Amniotic epithelial cell (primary cell): ENCODE measurements around the gene CNTROB.

Source experiments
- DNase-seq: peaks from one replicate; pipeline ENCODE4 v3.0.0-alpha.2; 2010; ENCODE audit warnings: low read depth

CNTROB gene

DNA sequence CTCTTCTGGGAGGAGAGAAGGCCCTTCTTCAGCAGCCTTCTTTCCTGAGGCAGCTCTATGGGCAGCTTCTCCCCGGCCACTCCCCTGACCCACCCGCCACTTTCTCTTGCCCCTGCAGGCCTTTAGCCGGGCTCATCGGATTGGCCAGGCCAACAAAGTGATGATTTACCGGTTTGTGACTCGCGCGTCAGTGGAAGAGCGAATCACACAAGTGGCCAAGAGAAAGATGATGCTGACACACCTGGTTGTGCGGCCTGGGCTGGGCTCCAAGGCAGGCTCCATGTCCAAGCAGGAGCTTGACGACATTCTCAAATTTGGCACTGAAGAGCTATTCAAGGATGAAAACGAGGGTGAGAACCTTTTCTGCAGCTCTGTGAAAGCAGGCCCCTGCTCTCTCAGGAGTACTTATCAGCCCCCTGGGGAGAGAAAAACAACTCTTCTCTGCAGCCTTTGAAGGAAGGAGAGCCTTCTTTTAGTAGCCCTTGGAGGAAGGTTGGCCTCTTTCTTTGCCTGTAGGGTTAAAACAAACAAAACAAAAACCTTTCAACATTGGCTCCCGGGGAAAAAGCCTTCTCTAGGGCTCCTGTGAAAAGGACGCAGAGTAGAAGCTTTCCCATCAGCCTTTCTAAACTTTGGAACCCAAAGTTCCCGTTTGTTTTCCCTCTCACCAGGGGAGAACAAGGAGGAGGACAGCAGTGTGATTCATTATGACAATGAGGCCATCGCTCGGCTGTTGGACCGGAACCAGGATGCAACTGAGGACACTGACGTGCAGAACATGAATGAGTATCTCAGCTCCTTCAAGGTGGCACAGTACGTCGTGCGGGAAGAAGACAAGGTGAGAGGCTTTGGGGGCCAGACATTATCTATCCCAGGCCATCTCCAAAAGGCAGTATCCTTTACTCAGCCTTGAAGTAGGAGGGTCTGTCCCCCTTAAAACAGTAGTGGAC is 28.6 kb upstream of the CNTROB start:
- no peak for DNase-seq

DNA sequence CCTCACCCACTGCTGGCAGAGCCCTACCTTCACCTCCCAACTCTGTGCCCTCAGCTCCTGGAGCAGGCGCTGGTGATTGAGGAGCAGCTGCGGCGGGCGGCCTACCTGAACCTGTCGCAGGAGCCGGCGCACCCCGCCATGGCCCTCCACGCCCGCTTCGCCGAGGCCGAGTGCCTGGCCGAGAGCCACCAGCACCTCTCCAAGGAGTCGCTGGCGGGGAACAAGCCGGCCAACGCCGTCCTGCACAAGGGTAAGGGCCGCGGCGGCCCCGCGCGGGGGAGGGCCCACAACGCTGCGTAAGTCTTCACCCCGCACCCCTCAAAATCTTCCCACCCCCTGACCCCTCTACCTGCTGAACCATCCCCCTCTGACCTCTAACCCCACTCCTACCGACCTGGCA is 22.9 kb upstream of the CNTROB start:
- DNase-seq: no peak

DNA sequence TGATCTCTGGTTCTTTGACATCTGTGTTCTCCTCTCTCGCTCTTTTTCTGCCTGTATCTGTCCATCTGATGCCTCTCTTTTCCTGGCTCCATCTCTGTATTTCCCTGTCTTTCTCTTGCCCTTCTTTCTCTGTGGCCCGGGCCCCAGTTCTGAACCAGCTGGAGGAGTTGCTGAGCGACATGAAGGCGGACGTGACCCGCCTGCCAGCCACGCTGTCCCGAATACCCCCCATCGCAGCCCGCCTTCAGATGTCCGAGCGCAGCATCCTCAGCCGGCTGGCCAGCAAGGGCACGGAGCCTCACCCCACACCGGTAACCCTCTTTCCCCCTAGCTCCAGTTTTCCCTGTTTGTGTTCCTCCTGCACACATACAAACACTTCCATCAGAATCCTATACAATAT is 21.7 kb upstream of the CNTROB start:
- DNase-seq: no peak

DNA sequence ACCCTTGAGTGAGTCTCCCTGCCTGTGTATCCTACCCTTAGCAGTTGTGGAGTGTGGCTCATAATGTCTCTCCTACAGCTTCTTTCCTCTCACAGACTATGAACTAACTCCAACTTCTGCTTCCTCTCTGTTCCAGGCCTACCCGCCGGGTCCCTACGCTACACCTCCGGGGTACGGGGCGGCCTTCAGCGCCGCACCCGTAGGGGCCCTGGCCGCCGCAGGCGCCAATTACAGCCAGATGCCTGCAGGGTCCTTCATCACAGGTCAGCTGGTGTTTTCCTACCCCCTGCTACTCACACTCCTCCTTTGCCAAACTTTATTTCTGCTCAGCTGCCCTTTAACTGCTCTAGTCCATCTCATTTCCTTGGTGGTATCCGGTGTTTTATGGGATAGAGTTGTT is 21.3 kb upstream of the CNTROB start:
- no peak for DNase-seq

DNA sequence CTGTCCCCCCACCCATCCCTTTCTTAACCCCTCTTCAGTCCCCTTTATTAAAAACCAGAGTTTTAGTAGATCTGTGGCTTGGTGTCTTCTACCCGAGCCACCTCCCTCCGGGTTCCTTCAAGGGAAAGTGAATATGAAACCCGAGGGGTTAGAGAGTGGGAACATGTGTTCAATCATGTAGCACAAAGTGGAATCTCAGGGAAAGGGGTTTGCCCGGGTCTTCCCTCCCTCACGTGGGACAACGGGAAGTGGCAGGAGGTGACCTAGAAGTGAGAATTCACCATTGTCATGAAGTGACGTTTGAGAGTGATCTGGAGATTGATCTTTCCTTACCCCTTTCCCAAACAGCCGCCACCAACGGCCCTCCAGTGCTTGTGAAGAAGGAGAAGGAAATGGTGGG is 20.9 kb upstream of the CNTROB start:
- no peak for DNase-seq

DNA sequence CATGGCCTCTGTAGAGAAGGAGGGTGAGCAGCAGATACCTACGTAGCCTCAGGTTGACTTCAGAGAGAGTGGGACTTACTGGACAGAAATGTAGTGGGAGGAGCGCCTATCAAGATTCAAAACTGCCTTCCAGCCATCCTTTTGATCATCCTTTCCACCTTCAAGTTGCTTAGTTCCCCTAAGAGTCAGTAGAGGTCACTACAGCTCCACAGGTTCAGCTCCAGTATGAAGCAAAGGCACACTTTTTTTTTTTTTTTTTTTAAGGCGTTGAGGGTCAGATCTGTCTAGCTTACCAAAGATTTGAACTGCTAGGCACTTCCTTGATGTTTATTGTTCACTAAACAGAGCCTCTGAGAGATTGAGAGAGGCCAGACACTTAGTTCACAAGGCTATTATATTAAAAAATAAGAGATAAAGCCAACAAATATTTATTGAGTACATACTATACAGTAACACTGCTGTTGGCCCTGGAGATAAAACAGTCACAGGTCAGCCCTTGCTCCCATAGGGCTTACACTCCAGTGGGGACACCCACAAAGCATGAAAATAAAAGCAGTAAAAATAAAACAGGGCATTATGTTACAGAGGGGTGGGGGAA is 19.0 kb upstream of the CNTROB start:
- DNase-seq: peak; percentile 87

DNA sequence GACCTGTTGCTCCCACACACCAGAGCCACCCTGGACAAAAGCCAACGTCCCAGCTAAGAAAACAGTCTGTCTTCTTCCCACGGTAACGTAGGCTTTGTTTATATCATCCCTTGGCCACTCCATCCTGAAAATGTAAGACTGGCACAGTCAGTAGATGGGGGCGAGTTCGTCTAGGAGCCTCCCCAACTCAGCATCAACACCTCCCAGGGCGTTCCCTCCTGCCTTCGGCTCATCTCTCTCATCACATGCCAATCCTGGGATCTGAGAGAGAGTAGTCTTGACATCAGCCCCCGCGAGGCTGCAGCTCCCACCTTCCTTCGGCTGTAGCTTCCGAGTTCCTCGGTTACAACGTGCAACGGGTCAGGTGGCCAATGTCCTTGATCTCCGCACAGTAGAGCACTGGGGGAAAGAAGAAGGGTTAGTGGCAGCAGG is 16.8 kb upstream of the CNTROB start:
- peak; percentile 61 for DNase-seq

DNA sequence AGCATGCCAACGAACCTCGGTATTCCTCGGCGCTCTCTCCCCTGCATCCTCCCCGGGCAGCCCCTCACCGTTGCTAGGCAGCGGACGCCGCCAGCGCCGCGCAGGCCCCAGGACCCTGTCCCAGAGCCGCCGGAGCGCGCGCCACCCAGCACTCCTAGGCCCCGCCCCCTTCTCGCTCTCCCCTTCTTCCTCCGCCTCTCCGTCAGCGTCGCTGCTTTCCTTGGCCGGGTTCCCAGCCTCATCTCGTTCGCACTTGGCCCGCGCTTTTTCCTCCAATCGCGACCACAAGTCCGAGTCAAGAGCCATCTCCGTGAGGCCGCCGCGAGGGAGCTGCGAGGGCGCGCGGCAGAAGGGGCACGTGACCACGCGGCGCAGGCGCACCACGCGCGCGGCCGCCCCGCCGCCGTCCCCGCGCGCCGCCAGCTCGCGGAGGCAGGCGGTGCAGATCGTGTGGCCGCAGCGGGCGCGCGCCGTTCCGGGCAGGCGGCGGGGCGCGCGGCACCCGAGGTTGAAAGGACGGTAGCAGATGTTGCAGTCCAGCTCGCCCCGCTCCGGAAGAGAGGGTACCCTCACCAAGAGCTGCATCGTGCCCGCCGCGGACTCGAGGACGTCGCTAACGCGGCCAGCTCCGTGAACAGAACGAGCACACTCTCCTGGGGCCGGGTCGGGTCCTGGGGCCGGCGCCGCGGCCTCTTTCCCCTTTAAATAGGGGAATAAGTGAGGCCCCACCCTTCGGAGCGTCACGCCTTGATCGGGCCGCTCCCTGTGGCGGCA is 16.2 kb upstream of the CNTROB start, which contains the start of gene RNF227:
RNF227 (minus strand) TSS at position 679 of the 774 bp plus-strand sequence; CDS start at position 585, 94 bp downstream.
- DNase-seq: peak; percentile 95

DNA sequence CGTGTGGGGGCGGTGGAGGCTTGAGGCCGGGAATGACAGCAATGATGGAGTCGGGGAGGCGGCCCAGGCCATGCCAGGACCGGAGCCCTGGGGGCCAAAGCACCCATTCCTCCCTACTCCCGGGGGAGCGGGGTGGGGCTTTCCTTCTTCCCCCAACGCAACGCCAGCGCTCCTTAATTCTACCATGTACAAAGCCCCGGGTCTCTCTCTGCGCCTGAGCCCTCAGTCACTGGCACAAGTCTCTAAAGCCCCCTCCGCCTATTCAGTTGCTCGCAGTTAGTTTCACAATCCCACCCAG is 15.7 kb upstream of the CNTROB start:
- no peak for DNase-seq

DNA sequence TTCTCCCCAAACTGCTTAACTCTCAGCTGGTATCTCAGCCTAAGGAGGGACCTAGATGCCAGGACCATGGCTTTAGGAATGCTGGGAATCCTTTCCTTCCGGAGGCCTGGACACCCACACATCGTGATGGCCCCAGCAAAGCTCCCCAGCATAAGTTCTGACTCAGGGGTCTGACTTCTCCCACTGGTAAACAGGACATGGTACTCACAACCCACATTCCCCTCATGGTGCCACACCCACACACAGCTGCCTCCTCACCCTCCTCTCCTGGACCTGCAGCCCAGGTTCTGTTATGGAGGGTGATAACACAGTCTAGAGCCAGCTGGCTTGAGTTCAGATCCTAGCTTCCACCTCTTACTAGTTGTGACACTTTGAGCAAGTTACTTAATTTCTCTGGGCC is 15.2 kb upstream of the CNTROB start:
- peak; percentile 88 for DNase-seq

DNA sequence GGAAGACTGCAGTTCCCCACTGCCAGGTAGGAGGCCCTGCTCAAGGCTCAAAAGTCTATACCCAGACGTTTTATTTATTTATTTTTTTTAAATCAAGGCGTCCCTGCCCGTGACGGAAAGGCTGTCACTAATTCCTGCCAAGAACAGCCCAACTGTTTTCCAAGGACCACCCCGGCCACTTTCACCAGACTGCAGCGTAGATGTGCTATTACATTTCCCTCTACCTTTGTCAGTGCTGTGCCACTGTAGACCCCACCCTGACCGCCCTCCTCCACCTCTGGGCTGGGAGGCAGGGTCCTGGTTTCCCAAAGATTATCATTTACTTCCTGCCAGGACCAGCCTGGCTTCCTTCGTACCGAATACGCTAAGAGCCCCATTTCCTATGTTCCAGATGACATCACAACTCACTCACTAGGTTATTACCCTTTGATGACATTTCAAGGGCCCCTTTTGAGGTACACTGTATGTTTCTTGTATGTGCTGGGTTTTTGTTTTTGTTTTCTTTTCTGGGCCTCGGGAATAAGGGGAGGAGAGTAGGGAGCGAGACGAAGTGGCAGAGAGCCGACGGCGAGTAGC is 9.6 kb upstream of the CNTROB start:
- no peak for DNase-seq

DNA sequence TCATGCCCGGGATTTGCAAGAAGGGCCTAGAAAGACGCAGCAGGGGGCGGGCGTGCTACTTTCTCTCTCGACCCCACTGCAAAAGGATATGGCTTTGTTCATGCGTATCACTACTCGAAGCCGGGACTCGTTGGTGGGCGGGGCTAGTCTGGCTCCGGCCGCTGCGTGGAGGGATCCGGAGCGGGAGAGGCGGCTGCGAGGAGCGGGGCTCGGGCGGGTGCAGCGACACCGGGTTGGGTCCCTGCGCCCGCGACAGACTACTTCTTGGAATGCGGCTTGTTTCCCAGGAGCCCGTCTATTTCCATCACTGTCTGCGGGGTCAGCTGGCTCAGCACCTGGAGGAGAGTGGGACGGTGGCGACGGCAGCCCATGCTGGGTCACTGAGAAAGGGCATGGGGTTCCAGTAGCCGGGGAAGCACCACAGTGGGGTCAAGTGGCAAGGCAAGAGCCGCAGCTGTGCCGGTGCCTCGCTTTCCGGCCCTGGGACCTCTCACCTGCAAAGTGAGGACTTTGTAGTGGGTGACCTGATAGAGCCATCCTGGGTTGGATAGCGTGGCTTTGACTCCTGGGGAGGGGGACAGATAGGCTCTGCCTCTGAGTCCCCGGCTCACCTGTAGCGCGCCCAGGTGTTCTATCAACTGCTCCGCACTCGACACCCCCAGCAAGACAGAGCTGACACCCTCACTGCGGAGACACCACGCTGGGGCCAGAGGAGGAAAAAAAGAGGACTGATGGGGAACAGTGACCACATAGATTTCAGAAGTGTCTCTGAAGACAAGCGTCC is 9.0 kb upstream of the CNTROB start:
- peak; percentile 81 for DNase-seq

DNA sequence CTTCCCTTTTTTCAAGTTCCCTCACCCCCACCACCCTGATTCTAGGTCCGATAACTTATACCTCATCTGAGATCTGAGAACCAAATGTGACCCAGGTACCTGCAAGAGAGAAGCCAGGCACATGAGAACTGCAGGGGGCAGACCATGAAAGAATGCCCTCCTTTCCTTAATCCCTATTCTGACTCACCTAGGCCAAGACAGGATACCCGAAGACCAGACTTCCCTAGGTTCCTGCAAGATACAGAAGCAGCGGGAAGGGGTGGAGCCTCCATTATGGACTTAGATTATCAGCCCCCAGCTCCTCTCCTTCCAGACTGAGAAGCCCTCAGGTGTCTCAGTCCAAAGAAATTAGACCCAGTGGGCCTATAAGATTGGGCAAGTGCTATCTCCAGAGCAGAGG is 4.4 kb upstream of the CNTROB start:
- peak; percentile 58 for DNase-seq

DNA sequence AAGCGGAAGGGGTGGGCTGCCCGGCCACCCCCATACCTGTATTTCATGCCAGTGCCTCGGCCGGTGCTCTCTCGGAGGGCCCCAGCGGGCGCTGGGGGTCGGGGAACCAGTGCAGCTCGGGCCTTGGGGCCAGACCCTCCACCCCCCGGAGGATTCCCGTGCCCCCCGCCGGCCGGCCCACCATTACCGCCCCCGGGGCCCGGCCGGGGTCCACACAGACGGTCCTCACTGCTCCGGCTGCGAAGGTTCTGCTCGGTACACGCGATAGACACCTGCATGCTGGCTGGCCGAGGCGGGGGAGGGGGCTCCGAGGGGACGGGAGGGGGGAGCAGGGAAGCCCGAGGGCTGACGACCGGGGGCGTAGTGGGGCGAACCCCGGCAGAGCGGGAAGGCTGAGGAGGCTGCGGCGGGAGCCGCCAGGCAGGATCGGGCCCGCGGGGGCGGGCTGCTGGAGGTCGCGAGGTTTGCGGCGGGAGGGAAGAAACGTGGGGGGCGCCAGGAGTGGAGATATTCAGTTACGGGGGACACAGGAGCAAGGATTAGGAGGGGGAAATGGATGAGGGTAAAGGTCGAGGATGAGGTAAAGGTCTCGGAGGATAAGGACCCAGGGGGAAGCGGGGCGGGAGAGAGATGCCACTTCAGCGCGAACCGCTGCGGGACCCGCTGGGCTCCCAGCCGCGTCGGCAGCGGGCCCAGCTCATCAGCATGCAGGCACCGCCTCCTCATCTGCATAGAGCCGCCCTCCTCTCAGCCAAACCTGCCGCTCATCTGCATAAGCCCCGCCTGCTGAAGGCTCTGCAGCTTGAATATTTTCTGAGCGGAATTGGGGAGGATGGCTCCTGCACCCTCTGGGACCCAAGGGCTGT is 2.6 kb upstream of the CNTROB start, which contains the start of gene KCNAB3:
KCNAB3 (minus strand) TSS at position 699 of the 866 bp plus-strand sequence; CDS start at position 278, 421 bp downstream.
- DNase-seq: peak; percentile 69

DNA sequence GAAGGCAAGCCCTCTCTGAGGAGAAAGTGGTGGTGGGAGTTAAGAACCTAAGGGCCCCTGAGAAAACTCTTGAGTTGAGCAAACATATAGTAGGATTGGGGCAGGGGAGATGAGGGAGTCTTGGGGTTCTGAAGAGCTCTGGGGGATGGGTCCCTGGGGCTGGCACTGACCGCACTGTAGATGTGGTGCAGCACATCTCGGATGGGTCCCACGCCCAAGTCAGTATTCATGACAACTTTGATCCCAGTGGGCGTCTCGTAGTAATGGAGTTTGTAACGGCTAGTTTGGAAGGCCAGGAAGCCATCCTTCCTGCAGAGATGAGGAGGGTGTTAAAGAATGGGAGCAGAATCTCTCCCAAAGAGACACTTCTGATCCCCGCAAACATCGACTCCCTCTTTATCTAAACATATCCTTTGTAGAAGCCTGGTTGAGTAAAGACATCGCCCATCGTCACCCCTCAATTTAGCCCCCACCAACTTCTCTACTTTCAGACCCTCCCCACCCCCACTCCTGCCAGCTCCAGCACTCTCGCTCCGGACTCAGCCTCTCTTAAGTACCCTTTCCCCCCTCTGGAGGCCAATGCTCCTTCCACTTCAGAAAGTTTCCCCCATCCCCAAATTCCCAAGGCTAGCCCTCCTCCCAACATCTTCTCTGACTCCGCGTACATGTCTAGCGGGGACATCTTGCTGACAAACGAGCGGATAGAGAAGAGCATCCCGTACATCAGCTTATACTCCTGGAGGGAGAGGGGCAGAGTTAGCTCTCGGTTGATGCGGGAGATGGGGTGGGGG is 970 bp upstream of the CNTROB start:
- DNase-seq: no peak

DNA sequence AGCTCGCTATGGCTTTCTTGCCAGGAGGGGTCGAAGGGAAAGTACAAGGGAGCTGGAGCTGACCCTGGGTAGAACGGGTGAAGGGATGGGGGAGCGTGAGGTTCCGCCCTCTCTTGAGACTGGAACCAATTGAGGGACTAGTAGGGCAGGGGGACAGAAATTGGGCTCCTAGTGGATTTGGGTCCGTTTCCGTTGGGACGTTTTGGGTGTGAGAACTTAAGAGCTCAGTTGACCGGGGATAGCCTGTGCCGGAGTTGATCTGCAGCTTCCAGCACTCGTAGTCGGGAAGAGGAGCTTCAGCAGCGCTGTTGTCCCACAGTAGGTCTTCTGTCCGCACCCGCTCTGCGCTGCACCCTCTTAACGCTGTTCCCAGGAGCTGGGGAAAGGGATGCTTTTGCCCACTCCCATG is 481 bp downstream of the CNTROB start:
- peak; percentile 21 for DNase-seq

DNA sequence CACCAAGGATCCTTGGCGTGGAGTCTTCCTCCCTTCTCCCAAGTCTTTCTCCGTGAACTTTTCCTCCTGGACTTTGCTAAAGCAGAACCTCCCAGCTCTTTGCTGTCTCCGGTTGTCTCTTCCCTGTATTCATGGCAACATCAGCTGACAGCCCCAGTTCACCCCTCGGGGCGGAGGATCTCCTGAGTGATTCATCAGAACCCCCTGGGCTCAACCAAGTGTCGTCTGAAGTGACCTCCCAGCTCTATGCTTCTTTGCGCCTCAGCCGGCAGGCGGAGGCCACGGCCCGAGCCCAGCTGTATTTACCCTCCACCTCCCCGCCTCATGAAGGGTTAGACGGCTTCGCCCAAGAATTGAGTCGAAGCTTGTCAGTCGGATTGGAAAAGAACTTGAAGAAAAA is 943 bp downstream of the CNTROB start:
- peak; percentile 65 for DNase-seq

DNA sequence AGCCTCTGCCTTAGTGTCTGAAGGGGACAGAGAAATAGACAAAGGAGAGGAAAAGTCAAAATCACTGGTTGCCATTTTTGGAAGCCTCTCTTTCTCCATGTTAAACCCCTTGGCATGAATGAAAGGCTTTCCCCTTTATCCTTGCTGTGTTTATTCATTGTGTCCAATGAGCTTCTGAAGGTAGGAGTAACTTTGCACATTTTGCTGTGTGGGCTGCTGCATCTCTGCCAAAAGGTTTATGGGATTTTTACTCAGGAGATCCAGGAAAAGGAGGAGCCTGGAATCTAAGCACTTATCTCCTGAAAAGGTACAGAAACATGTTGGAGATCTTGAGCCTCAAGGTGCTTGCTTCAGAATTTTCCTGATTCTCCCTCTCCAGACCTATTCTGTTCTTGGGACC is 3.9 kb downstream of the CNTROB start:
- DNase-seq: no peak

DNA sequence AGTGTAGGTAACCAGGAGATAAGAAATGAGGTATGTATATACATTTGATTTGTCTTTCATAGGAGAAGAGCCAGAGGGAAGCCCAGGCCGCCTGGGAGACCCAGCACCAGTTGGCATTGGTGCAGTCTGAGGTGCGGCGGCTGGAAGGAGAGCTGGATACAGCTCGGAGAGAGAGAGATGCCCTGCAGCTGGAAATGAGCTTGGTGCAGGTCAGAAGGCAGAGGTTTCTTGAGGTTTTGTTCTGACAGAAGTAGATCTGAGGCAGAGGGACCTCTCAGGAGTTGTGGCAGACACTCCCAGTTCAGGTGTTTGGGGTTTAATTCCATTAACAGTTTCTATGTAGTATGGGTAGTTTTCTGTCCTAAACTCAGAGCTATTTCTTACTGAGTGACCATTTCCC is 8.0 kb downstream of the CNTROB start:
- DNase-seq: no peak

DNA sequence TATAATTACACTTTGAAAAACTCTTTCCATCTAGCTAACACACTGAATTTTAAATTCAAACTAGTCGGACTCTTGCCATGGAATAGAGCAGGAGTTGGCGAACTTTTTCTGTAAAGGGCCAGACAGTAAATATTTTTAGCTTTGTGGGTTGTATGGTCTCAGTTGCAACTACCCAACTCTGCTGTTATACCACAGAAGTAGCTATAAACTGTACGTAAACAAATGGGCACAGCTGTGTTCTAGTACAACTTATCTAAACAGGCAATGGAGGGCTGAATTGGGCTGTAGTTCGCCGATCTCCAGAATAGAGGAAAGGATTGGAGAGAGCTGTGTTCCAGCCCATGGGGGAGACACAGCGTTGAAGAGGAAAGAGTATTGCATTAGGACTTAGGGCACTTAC is 8.7 kb downstream of the CNTROB start:
- no peak for DNase-seq
